GM12891 (cell line): ENCODE results near the gene USP43.

Experiments used
- POLR2A ChIP-seq: IDR thresholded peaks from 2 replicates; pipeline ENCODE4 v1.6.1; 2011; ENCODE audit warnings: low read depth, low read length, control low read depth
- POLR2AphosphoS5 ChIP-seq: IDR thresholded peaks from 2 replicates; pipeline ENCODE4 v1.6.1; 2011; ENCODE audit warnings: low read depth, low read length, control low read depth
- POU2F2 ChIP-seq: IDR thresholded peaks from 2 replicates; pipeline ENCODE4 v1.6.1; 2011; ENCODE audit warnings: low read depth, mild to moderate bottlenecking, control low read depth, low read length, moderate library complexity
- SPI1 ChIP-seq: IDR thresholded peaks from 2 replicates; pipeline ENCODE4 v1.6.1; 2011; ENCODE audit warnings: low read depth, low read length, control low read depth
- TAF1 ChIP-seq: IDR thresholded peaks from 2 replicates; pipeline ENCODE4 v1.6.1; 2011; ENCODE audit warnings: low read depth, low read length, control low read depth

- no peak for TF ChIP-seq POLR2A
- no peak for TF ChIP-seq POLR2AphosphoS5
- no peak for TF ChIP-seq TAF1
- TF ChIP-seq SPI1, result no peak
- TF ChIP-seq POU2F2, result no peak
These were observed 62.6 kb downstream of the USP43 start for GRCh38 chr17:9707948-9708347.
